Tibial nerve (tissue), 4 donors: ENCODE results near the gene PRKCE.

Source experiments
- EP300 ChIP-seq, 2 donors: sonication (generic); formaldehyde crosslinking; IDR thresholded peaks; one replicate each; pipeline ENCODE4 v1.6.1; 2017; ENCODE audit warnings: antibody characterized with exemption in 2 of 2, mild to moderate bottlenecking in 1 of 2
- POLR2A ChIP-seq, 2 donors: fragments of 450-650 bp; IDR thresholded peaks; one replicate each; pipeline ENCODE4 v1.6.1; 2017; ENCODE audit warnings: antibody characterized with exemption in 2 of 2, mild to moderate bottlenecking in 2 of 2, moderate library complexity in 2 of 2
- TF ChIP-seq, protein P1 (sequence below), 5 experiments: fragments of 200-600 bp in 3 of 5; fragments of 450-650 bp in 2 of 5; sonication (generic) in 3 of 5; IDR thresholded peaks; one replicate each; pipeline ENCODE4 v1.5.1; 2016 to 2019; ENCODE audit warnings: antibody characterized with exemption in 5 of 5, mild to moderate bottlenecking in 3 of 5, moderate library complexity in 2 of 5

DNA sequence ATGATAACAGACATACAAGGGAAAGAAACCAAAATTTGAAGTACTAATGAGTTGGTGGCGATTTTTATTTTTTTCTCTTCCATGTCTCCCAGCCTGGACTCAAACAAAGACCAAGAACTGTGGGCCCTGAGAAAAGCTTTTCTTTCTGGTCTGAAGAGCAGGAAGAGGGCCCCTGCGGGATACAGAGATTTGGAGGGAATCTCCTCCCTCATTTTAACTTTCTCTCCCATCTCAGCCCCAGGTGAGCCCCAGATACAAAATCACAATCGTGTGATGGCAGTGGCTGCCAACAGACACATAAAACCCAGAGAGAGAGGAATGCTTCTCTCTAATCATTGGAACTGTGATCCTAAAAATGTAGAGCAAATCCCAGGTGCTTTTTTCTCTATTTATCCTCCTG, 19.5 kb upstream of the PRKCE start:
- no peak for TF ChIP-seq POLR2A (IDR thresholded peaks at IDR 0.05)
- TF ChIP-seq, protein P1, sequence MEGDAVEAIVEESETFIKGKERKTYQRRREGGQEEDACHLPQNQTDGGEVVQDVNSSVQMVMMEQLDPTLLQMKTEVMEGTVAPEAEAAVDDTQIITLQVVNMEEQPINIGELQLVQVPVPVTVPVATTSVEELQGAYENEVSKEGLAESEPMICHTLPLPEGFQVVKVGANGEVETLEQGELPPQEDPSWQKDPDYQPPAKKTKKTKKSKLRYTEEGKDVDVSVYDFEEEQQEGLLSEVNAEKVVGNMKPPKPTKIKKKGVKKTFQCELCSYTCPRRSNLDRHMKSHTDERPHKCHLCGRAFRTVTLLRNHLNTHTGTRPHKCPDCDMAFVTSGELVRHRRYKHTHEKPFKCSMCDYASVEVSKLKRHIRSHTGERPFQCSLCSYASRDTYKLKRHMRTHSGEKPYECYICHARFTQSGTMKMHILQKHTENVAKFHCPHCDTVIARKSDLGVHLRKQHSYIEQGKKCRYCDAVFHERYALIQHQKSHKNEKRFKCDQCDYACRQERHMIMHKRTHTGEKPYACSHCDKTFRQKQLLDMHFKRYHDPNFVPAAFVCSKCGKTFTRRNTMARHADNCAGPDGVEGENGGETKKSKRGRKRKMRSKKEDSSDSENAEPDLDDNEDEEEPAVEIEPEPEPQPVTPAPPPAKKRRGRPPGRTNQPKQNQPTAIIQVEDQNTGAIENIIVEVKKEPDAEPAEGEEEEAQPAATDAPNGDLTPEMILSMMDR (IDR thresholded peaks at IDR 0.05) = no peak
- TF ChIP-seq EP300 (IDR thresholded peaks at IDR 0.05) = no peak
